ENCODE results near the gene TMEM203. TPM values are rescaled to one million over a fixed set of nuclear protein-coding genes. Genes with fewer than 3 reads are reported as not detected.

TMEM203 gene
- total and polyA plus RNA-seq, 2 of the 13 experiments (the other 11 are each of a cell fraction or from before 2014, with no cell fraction given): 23.4 to 36.7 TPM

DNA sequence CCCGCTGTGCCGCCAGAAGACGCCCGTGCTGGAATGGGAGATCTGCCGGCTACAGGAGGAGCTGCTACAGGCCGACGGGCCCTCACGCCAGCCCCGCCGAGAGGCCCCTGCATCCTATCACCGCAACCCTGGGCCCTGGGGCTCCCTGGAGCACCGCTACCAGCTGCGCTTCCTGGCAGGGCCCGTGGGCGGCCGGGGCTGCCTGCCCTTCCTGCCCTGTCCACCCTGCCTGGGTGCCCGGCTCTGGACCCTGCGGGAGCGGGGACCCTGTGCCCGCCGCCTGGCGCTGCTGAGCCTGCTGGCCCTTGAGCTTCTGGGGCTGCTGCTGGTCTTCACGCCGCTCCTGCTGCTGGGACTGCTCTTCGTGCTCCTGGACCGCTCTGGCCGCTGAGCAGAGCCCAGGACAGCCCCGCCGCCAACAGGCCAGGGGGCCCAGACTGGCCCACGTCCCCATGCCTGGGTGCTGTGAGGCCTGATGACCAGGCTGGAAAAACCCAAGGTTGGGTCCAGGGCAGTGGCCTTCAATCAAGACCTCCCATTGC, 12.8 kb upstream of the TMEM203 start (continued):
- TF ChIP-seq, protein P1, sequence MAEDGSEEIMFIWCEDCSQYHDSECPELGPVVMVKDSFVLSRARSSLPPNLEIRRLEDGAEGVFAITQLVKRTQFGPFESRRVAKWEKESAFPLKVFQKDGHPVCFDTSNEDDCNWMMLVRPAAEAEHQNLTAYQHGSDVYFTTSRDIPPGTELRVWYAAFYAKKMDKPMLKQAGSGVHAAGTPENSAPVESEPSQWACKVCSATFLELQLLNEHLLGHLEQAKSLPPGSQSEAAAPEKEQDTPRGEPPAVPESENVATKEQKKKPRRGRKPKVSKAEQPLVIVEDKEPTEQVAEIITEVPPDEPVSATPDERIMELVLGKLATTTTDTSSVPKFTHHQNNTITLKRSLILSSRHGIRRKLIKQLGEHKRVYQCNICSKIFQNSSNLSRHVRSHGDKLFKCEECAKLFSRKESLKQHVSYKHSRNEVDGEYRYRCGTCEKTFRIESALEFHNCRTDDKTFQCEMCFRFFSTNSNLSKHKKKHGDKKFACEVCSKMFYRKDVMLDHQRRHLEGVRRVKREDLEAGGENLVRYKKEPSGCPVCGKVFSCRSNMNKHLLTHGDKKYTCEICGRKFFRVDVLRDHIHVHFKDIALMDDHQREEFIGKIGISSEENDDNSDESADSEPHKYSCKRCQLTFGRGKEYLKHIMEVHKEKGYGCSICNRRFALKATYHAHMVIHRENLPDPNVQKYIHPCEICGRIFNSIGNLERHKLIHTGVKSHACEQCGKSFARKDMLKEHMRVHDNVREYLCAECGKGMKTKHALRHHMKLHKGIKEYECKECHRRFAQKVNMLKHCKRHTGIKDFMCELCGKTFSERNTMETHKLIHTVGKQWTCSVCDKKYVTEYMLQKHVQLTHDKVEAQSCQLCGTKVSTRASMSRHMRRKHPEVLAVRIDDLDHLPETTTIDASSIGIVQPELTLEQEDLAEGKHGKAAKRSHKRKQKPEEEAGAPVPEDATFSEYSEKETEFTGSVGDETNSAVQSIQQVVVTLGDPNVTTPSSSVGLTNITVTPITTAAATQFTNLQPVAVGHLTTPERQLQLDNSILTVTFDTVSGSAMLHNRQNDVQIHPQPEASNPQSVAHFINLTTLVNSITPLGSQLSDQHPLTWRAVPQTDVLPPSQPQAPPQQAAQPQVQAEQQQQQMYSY (CRISPR knock-in tag; IDR thresholded peaks at IDR 0.05): no peak
- TF ChIP-seq FOXO1 (CRISPR knock-in tag; IDR thresholded peaks at IDR 0.05) (no peak), ZMYM3 (CRISPR knock-in tag; IDR thresholded peaks at IDR 0.05) (no peak), FOSL1 (CRISPR knock-in tag; IDR thresholded peaks at IDR 0.05; ENCODE audit: borderline replicate concordance) (no peak), ARNTL (CRISPR knock-in tag; IDR thresholded peaks at IDR 0.05) (peak; percentile 14; the same call in 1 of the 2 replicates), RBFOX2 (IDR thresholded peaks at IDR 0.05; ENCODE audit: low read depth, low read length) (peak; percentile 67), ZKSCAN8 (CRISPR knock-in tag; IDR thresholded peaks at IDR 0.05; ENCODE audit: borderline replicate concordance) (no peak), STAG1 (CRISPR knock-in tag; IDR thresholded peaks at IDR 0.05) (no peak), ZNF737 (CRISPR knock-in tag; IDR thresholded peaks at IDR 0.05; ENCODE audit: borderline replicate concordance) (no peak), PHF5A (CRISPR knock-in tag; IDR thresholded peaks at IDR 0.05; ENCODE audit: low read depth, unreplicated experiment) (no peak)
- TF ChIP-seq, protein P2, sequence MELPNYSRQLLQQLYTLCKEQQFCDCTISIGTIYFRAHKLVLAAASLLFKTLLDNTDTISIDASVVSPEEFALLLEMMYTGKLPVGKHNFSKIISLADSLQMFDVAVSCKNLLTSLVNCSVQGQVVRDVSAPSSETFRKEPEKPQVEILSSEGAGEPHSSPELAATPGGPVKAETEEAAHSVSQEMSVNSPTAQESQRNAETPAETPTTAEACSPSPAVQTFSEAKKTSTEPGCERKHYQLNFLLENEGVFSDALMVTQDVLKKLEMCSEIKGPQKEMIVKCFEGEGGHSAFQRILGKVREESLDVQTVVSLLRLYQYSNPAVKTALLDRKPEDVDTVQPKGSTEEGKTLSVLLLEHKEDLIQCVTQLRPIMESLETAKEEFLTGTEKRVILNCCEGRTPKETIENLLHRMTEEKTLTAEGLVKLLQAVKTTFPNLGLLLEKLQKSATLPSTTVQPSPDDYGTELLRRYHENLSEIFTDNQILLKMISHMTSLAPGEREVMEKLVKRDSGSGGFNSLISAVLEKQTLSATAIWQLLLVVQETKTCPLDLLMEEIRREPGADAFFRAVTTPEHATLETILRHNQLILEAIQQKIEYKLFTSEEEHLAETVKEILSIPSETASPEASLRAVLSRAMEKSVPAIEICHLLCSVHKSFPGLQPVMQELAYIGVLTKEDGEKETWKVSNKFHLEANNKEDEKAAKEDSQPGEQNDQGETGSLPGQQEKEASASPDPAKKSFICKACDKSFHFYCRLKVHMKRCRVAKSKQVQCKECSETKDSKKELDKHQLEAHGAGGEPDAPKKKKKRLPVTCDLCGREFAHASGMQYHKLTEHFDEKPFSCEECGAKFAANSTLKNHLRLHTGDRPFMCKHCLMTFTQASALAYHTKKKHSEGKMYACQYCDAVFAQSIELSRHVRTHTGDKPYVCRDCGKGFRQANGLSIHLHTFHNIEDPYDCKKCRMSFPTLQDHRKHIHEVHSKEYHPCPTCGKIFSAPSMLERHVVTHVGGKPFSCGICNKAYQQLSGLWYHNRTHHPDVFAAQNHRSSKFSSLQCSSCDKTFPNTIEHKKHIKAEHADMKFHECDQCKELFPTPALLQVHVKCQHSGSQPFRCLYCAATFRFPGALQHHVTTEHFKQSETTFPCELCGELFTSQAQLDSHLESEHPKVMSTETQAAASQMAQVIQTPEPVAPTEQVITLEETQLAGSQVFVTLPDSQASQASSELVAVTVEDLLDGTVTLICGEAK (IDR thresholded peaks at IDR 0.05): no peak
- TF ChIP-seq, protein P2 (CRISPR knock-in tag; IDR thresholded peaks at IDR 0.05): 0 out of 2 replicates have a peak, but pooled peaks have one; percentile 1
- TF ChIP-seq, protein P3, sequence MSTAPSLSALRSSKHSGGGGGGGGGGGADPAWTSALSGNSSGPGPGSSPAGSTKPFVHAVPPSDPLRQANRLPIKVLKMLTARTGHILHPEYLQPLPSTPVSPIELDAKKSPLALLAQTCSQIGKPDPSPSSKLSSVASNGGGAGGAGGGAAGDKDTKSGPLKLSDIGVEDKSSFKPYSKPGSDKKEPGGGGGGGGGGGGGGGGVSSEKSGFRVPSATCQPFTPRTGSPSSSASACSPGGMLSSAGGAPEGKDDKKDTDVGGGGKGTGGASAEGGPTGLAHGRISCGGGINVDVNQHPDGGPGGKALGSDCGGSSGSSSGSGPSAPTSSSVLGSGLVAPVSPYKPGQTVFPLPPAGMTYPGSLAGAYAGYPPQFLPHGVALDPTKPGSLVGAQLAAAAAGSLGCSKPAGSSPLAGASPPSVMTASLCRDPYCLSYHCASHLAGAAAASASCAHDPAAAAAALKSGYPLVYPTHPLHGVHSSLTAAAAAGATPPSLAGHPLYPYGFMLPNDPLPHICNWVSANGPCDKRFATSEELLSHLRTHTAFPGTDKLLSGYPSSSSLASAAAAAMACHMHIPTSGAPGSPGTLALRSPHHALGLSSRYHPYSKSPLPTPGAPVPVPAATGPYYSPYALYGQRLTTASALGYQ (CRISPR knock-in tag; IDR thresholded peaks at IDR 0.05): no peak
- TF ChIP-seq, protein P4, sequence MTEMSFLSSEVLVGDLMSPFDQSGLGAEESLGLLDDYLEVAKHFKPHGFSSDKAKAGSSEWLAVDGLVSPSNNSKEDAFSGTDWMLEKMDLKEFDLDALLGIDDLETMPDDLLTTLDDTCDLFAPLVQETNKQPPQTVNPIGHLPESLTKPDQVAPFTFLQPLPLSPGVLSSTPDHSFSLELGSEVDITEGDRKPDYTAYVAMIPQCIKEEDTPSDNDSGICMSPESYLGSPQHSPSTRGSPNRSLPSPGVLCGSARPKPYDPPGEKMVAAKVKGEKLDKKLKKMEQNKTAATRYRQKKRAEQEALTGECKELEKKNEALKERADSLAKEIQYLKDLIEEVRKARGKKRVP (CRISPR knock-in tag; IDR thresholded peaks at IDR 0.05): no peak
